ENCODE results near the gene SPON1.
A peak's percentile ranks its signal among the peaks of the same experiment; 100 is the strongest.

Gene SPON1

GRCh38 chr11:13944016-13944415, 18.5 kb upstream of the SPON1 start:
- DNase-seq (ENCODE audit: low read depth in 2 of 2) = no peak

GRCh38 chr11:13944911-13945425, 17.6 kb upstream of the SPON1 start:
- no peak for DNase-seq (ENCODE audit: low read depth in 2 of 2)

- no peak for DNase-seq (ENCODE audit: low read depth in 2 of 2)
Observed at GRCh38 chr11:13947379-13947778, 15.1 kb upstream of the SPON1 start.

- no peak for DNase-seq (ENCODE audit: low read depth in 2 of 2)
Observed at GRCh38 chr11:13949876-13950275, 12.6 kb upstream of the SPON1 start.

GRCh38 chr11:13952221-13952620, 10.3 kb upstream of the SPON1 start:
- DNase-seq (ENCODE audit: low read depth in 2 of 2) = no peak

- no peak for DNase-seq (ENCODE audit: low read depth in 2 of 2)
Observed at GRCh38 chr11:13952668-13953067, 9.9 kb upstream of the SPON1 start.

- no peak for DNase-seq (ENCODE audit: low read depth in 2 of 2)
Observed at GRCh38 chr11:13954591-13954990, 7.9 kb upstream of the SPON1 start.

- peak in 1 of 2 donors; percentile 32 for DNase-seq (ENCODE audit: low read depth in 2 of 2)
Observed at GRCh38 chr11:13955971-13956421, 6.5 kb upstream of the SPON1 start.

GRCh38 chr11:13956988-13957387, 5.5 kb upstream of the SPON1 start:
- no peak for DNase-seq (ENCODE audit: low read depth in 2 of 2)

- DNase-seq (ENCODE audit: low read depth in 2 of 2) = no peak
Observed at GRCh38 chr11:13958641-13959400, 3.7 kb upstream of the SPON1 start.

- no peak for DNase-seq (ENCODE audit: low read depth in 2 of 2)
Observed at GRCh38 chr11:13962198-13962561, 343 bp upstream of the SPON1 start.

GRCh38 chr11:13963169-13963948, 836 bp downstream of the SPON1 start:
- DNase-seq (ENCODE audit: low read depth in 2 of 2) = no peak

- DNase-seq (ENCODE audit: low read depth in 2 of 2) = no peak
Observed at GRCh38 chr11:13963949-13964770, 1.6 kb downstream of the SPON1 start.

- DNase-seq (ENCODE audit: low read depth in 2 of 2) = no peak
Observed at GRCh38 chr11:13964771-13965074, 2.2 kb downstream of the SPON1 start.

GRCh38 chr11:13965337-13965736, 2.8 kb downstream of the SPON1 start:
- no peak for DNase-seq (ENCODE audit: low read depth in 2 of 2)

- no peak for DNase-seq (ENCODE audit: low read depth in 2 of 2)
Observed at GRCh38 chr11:13966013-13966412, 3.5 kb downstream of the SPON1 start.

GRCh38 chr11:13966486-13966885, 4.0 kb downstream of the SPON1 start:
- no peak for DNase-seq (ENCODE audit: low read depth in 2 of 2)

GRCh38 chr11:13970986-13971385, 8.5 kb downstream of the SPON1 start:
- no peak for DNase-seq (ENCODE audit: low read depth in 2 of 2)

- no peak for DNase-seq (ENCODE audit: low read depth in 2 of 2)
Observed at GRCh38 chr11:13972043-13972910, 9.8 kb downstream of the SPON1 start.

GRCh38 chr11:13972944-13973343, 10.4 kb downstream of the SPON1 start:
- DNase-seq (ENCODE audit: low read depth in 2 of 2) = no peak

GRCh38 chr11:13974631-13975030, 12.1 kb downstream of the SPON1 start:
- no peak for DNase-seq (ENCODE audit: low read depth in 2 of 2)

Data from stimulated activated CD4-positive, alpha-beta T cell treated with anti-CD3 and anti-CD28 coated beads, Interleukin-1b, Interleukin-23, amount 100 ng/mL, for 1 hour (primary cell).